Activated CD8-positive, alpha-beta T cell treated with anti-CD3 and anti-CD28 coated beads, Interleukin-2, amount 10 ng/mL, durations not matched to agents 7 days and 5 days (primary cell): ENCODE results near the gene GNL3. TPM values are rescaled to one million over a fixed set of nuclear protein-coding genes. Genes with fewer than 3 reads are reported as not detected.

ENCODE experiments used
- ATAC-seq: fragments of 150-1000 bp; cut with Tn5 transposase; one replicate; pipeline ENCODE4 v1.10.0; 2021; ENCODE audit warnings: moderate library complexity
- CTCF ChIA-PET: fragments of 350-600 bp; sonication (Branson Sonifier 250); formaldehyde crosslinking; loops from one replicate; lab custom pipeline; 2021; ENCODE audit warnings: antibody characterized with exemption; lab: Charles Lee
- POLR2A ChIA-PET: fragments of 350-600 bp; sonication (Branson Sonifier 250); formaldehyde crosslinking; loops from one replicate; lab custom pipeline; 2021; ENCODE audit warnings: antibody characterized with exemption; lab: Charles Lee
- DNase-seq: peaks from one replicate; pipeline ENCODE4 v3.0.0-alpha.2; 2020
- H3K27ac Mint-ChIP-seq: one replicate; pipeline ENCODE4 v1.8.0; 2021; ENCODE audit warnings: mild to moderate bottlenecking, mixed read lengths
- H3K27me3 Mint-ChIP-seq: one replicate; pipeline ENCODE4 v1.8.0; 2021; ENCODE audit warnings: low read depth, mixed read lengths
- H3K36me3 Mint-ChIP-seq: one replicate; pipeline ENCODE4 v1.8.0; 2021; ENCODE audit warnings: low read depth, mixed read lengths
- H3K4me1 Mint-ChIP-seq: one replicate; pipeline ENCODE4 v1.8.0; 2021; ENCODE audit warnings: low read depth, mixed read lengths
- H3K4me3 Mint-ChIP-seq: one replicate; pipeline ENCODE4 v1.8.0; 2021; ENCODE audit warnings: mild to moderate bottlenecking, mixed read lengths
- H3K9me3 Mint-ChIP-seq: one replicate; pipeline ENCODE4 v1.8.0; 2022; ENCODE audit warnings: mixed read lengths; ENCODE audit not compliant: insufficient read depth
- total RNA-seq, 2 experiments: library from RNA; stranded (reverse); gene quantifications; one replicate each; pipeline ENCODE4 v1.2.3, GENCODE V29; 2021

GNL3 gene
- total RNA-seq, 2 experiments from 2014 or later, result 85.5 to 86.2 TPM

GRCh38 chr3:52707585-52707984 is 21.8 kb downstream of the GNL3 start:
- no peaks in the 10 kb centered on the region for H3K9me3 Mint-ChIP-seq
- DNase-seq, result no peak
- peaks cover 29% of the 10 kb centered on the region for H3K36me3 Mint-ChIP-seq
- peak overlapping the region; percentile 48 for H3K27ac Mint-ChIP-seq
- ChIA-PET CTCF (interaction anchor here (0.7 kb wide), 2 partner anchors 14 to 93 kb away, joined by 3 read pairs; no protein-coding TSS in a partner anchor), POLR2A (interaction anchor here (0.7 to 4.3 kb wide), 2 partner anchors 19 to 22 kb away, joined by 3 to 25 read pairs; partner anchors contain the start of genes GNL3 and PBRM1)
- ATAC-seq, result no peak
- peak overlapping the region; percentile 96 for H3K4me3 Mint-ChIP-seq
- peaks cover 34% of the 10 kb centered on the region for H3K4me1 Mint-ChIP-seq
- H3K27me3 Mint-ChIP-seq, result no peaks in the 10 kb centered on the region

- Mint-ChIP-seq H3K4me3 (no peak overlapping the region), H3K27me3 (no peaks in the 10 kb centered on the region), H3K9me3 (no peaks in the 10 kb centered on the region), H3K4me1 (peaks cover 19% of the 10 kb centered on the region), H3K36me3 (peaks cover 28% of the 10 kb centered on the region), H3K27ac (no peak overlapping the region)
- ChIA-PET POLR2A (no interaction called here), CTCF (no interaction called here)
- no peak for DNase-seq
- no peak for ATAC-seq
Observed at GRCh38 chr3:52710512-52710911, 24.7 kb downstream of the GNL3 start.

- H3K4me3 Mint-ChIP-seq, result no peak overlapping the region
- no peak overlapping the region for H3K27ac Mint-ChIP-seq
- no peak for DNase-seq
- POLR2A ChIA-PET, result no interaction called here
- H3K27me3 Mint-ChIP-seq, result no peaks in the 10 kb centered on the region
- H3K36me3 Mint-ChIP-seq, result peaks cover 27% of the 10 kb centered on the region
- CTCF ChIA-PET, result no interaction called here
- ATAC-seq, result no peak
- peaks cover 11% of the 10 kb centered on the region for H3K4me1 Mint-ChIP-seq
- no peaks in the 10 kb centered on the region for H3K9me3 Mint-ChIP-seq
Observed at GRCh38 chr3:52712291-52713212, 26.7 kb downstream of the GNL3 start.

GRCh38 chr3:52714335-52715302 is 28.8 kb downstream of the GNL3 start:
- Mint-ChIP-seq H3K9me3 (peaks cover 2% of the 10 kb centered on the region), H3K27me3 (no peaks in the 10 kb centered on the region), H3K4me3 (no peak overlapping the region), H3K27ac (no peak overlapping the region), H3K4me1 (peaks cover 2% of the 10 kb centered on the region), H3K36me3 (peaks cover 22% of the 10 kb centered on the region)
- DNase-seq, result no peak
- POLR2A ChIA-PET, result no interaction called here
- no peak for ATAC-seq
- CTCF ChIA-PET, result no interaction called here

GRCh38 chr3:52715714-52716305 is 30.0 kb downstream of the GNL3 start:
- Mint-ChIP-seq H3K4me1 (peaks cover 10% of the 10 kb centered on the region), H3K9me3 (peaks cover 3% of the 10 kb centered on the region), H3K27ac (no peak overlapping the region), H3K27me3 (no peaks in the 10 kb centered on the region), H3K4me3 (no peak overlapping the region), H3K36me3 (peaks cover 22% of the 10 kb centered on the region)
- no peak for ATAC-seq
- no peak for DNase-seq
- ChIA-PET POLR2A (interaction anchor here (0.5 to 0.7 kb wide), 2 partner anchors 31 to 53 kb away, joined by 3 to 4 read pairs; no protein-coding TSS in a partner anchor), CTCF (no interaction called here)

- no peaks in the 10 kb centered on the region for H3K27me3 Mint-ChIP-seq
- H3K9me3 Mint-ChIP-seq, result peaks cover 3% of the 10 kb centered on the region
- peaks cover 27% of the 10 kb centered on the region for H3K4me1 Mint-ChIP-seq
- ATAC-seq, result no peak
- CTCF ChIA-PET, result no interaction called here
- H3K4me3 Mint-ChIP-seq, result no peak overlapping the region
- no peak overlapping the region for H3K27ac Mint-ChIP-seq
- H3K36me3 Mint-ChIP-seq, result peaks cover 14% of the 10 kb centered on the region
- POLR2A ChIA-PET, result interaction anchor here (1.1 to 1.7 kb wide), 3 partner anchors 14 to 35 kb away, joined by 3 to 8 read pairs (median 3); partner anchors contain the start of genes GLT8D1 and SPCS1
- no peak for DNase-seq
Observed at GRCh38 chr3:52719618-52720017, 33.8 kb downstream of the GNL3 start.

- H3K36me3 Mint-ChIP-seq, result peaks cover 14% of the 10 kb centered on the region
- H3K4me1 Mint-ChIP-seq, result peaks cover 27% of the 10 kb centered on the region
- H3K4me3 Mint-ChIP-seq, result peak overlapping the region; percentile 6
- DNase-seq, result peak; percentile 53
- H3K27ac Mint-ChIP-seq, result peak overlapping the region; percentile 75
- H3K9me3 Mint-ChIP-seq, result peaks cover 3% of the 10 kb centered on the region
- H3K27me3 Mint-ChIP-seq, result no peaks in the 10 kb centered on the region
- ChIA-PET POLR2A (interaction anchor here (0.5 to 1.7 kb wide), 6 partner anchors 15 to 627 kb away, joined by 3 to 8 read pairs (median 3); partner anchors contain the start of genes GLT8D1 and SPCS1), CTCF (interaction anchor here (0.7 to 2.0 kb wide), 7 partner anchors 10 to 351 kb away, joined by 3 to 8 read pairs (median 3); partner anchors contain the start of genes GLT8D1 and SPCS1)
- peak; percentile 83 for ATAC-seq
Observed at GRCh38 chr3:52721002-52721729, 35.3 kb downstream of the GNL3 start.

GRCh38 chr3:52721730-52722008 is 35.8 kb downstream of the GNL3 start:
- Mint-ChIP-seq H3K27ac (peak overlapping the region; percentile 75), H3K9me3 (peaks cover 3% of the 10 kb centered on the region), H3K27me3 (no peaks in the 10 kb centered on the region), H3K4me1 (peaks cover 27% of the 10 kb centered on the region), H3K4me3 (no peak overlapping the region), H3K36me3 (peaks cover 14% of the 10 kb centered on the region)
- DNase-seq (no peak), ATAC-seq (no peak)
- ChIA-PET CTCF (interaction anchor here (1.1 to 2.0 kb wide), 3 partner anchors 9 to 351 kb away, joined by 3 to 8 read pairs (median 4); partner anchors contain the start of genes GLT8D1 and SPCS1), POLR2A (interaction anchor here (0.7 kb wide), 2 partner anchors 292 to 626 kb away, joined by 3 read pairs; no protein-coding TSS in a partner anchor)

- ChIA-PET CTCF (no interaction called here), POLR2A (no interaction called here)
- Mint-ChIP-seq H3K36me3 (peaks cover 17% of the 10 kb centered on the region), H3K27me3 (no peaks in the 10 kb centered on the region), H3K4me1 (peaks cover 27% of the 10 kb centered on the region), H3K27ac (no peak overlapping the region), H3K4me3 (no peak overlapping the region), H3K9me3 (peaks cover 4% of the 10 kb centered on the region)
- DNase-seq (no peak), ATAC-seq (no peak)
Observed at GRCh38 chr3:52722491-52722890, 36.7 kb downstream of the GNL3 start.

- ATAC-seq (no peak), DNase-seq (no peak)
- ChIA-PET CTCF (interaction anchor here (1.0 kb wide), 1 partner anchor 18 kb away, joined by 4 read pairs; no protein-coding TSS in a partner anchor), POLR2A (no interaction called here)
- H3K27ac Mint-ChIP-seq, result no peak overlapping the region
- no peak overlapping the region for H3K4me3 Mint-ChIP-seq
- no peaks in the 10 kb centered on the region for H3K27me3 Mint-ChIP-seq
- peaks cover 28% of the 10 kb centered on the region for H3K4me1 Mint-ChIP-seq
- peaks cover 16% of the 10 kb centered on the region for H3K9me3 Mint-ChIP-seq
- H3K36me3 Mint-ChIP-seq, result peaks cover 23% of the 10 kb centered on the region
Observed at GRCh38 chr3:52723935-52724334, 38.1 kb downstream of the GNL3 start.
